ENCODE results near the gene KIAA0753.
"Not testable (repeated sequence)": the region's sequence is repeated elsewhere in the genome, so short reads cannot be mapped to it uniquely, and the experiment has no call there.

KIAA0753 gene

GRCh38 chr17:6574687-6575595 lies 65.6 kb downstream of the KIAA0753 start:
- H3K9me3 ChIP-seq, result no peaks in the 10 kb centered on the region
- peak overlapping the region; percentile 73 for H3K27ac ChIP-seq
- no peak for TF ChIP-seq Cebpa-rat (IDR thresholded peaks at IDR 0.05)
- peak overlapping the region; percentile 81 for H3K4me2 ChIP-seq
- no peaks in the 10 kb centered on the region for H4K20me1 ChIP-seq
- H3K27me3 ChIP-seq, result no peaks in the 10 kb centered on the region
- peak overlapping the region; percentile 39 for H3K9ac ChIP-seq
- H3K4me3 ChIP-seq, result peak overlapping the region; percentile 52
- H3K36me3 ChIP-seq, result peaks cover 38% of the 10 kb centered on the region
- H3K4me1 ChIP-seq, result peaks cover 50% of the 10 kb centered on the region

DNA sequence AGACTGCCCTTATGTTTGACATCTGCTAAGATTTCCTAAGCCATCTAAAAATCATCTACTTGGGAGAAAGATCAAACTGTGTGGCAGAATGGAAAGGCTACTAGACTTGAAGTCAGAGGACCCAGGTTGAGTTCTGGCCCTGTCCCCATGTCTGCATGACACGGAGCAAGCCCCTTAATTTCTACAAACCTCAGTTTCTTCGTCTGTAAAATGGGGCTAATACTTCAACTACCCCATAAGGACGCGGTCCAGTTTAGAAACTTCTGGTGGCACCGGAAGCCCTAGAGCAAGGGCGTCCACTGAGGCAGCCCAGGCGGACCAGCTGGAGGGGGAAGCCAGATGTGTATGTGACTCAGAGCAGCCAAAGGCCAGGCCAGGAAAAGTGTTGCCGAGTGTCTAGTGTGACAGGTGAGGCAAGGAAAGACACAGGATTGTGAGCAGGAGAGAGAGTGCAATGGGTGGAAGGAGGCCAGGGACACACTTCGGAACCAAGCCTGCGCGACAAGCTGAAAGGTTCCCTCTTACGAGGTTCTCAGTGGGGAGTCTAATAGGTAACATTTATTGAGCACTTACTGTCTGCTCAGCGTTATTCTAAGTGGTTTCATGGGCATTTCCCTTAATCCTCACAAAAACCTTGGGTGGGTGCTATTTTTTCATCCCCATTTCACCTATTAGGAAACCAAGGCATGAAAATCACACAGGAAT lies 66.4 kb downstream of the KIAA0753 start:
- no peak overlapping the region for H3K9ac ChIP-seq
- peaks cover 58% of the 10 kb centered on the region for H3K4me1 ChIP-seq
- no peaks in the 10 kb centered on the region for H3K9me3 ChIP-seq
- H3K27me3 ChIP-seq, result no peaks in the 10 kb centered on the region
- H3K36me3 ChIP-seq, result peaks cover 30% of the 10 kb centered on the region
- H3K4me2 ChIP-seq, result peak overlapping the region; percentile 81
- no peak overlapping the region for H3K4me3 ChIP-seq
- TF ChIP-seq Cebpa-rat (IDR thresholded peaks at IDR 0.05), result no peak
- no peak overlapping the region for H3K27ac ChIP-seq
- H4K20me1 ChIP-seq, result no peaks in the 10 kb centered on the region

DNA sequence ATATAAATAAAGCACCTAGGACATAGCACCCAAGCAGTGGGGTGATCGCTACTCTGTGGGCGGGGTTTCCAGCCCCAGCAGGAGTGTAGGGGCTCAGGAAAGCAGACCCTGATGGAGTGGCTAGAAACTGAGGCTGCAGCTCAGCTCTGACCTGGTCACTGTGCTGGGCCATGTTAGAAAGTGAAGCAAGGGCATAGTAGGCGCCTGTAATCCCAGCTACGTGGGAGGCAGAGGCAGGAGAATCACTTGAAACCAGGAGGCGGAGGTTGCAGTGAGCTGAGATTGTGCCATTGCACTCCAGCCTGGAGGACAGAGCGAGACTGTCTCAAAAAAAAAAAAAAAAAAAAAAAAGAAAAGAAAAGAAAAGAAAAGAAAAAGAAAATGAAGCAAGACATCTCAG lies 67.0 kb downstream of the KIAA0753 start:
- H3K4me2 ChIP-seq, H3K27ac ChIP-seq: not testable (repeated sequence)

DNA sequence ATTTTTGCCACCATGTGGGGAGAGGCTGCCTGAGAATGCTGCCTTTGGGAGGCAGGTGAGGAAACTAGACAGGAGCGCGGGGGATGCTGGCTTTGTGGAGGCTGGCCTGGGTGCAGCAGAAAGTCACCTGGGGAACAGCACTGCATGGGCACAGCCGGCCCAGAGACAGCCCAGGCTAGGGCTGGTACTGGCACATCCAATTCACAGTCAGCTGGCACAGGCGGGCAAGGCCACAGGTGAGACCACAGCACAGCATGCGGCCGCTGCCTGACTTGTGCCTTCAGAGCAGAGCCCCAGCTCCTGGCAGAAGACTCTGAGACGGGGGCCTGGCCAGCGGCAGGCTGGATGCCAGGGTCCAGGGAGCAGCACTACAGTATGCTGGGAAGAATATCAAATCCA lies 67.5 kb downstream of the KIAA0753 start:
- no peak overlapping the region for H3K9ac ChIP-seq
- no peaks in the 10 kb centered on the region for H3K27me3 ChIP-seq
- no peak for TF ChIP-seq Cebpa-rat (IDR thresholded peaks at IDR 0.05)
- H3K27ac ChIP-seq, result no peak overlapping the region
- H3K4me2 ChIP-seq, result no peak overlapping the region
- no peaks in the 10 kb centered on the region for H4K20me1 ChIP-seq
- H3K4me3 ChIP-seq, result no peak overlapping the region
- H3K9me3 ChIP-seq, result no peaks in the 10 kb centered on the region
- H3K36me3 ChIP-seq, result peaks cover 20% of the 10 kb centered on the region
- peaks cover 64% of the 10 kb centered on the region for H3K4me1 ChIP-seq

More for the DNA sequence above, 67.0 kb downstream of the KIAA0753 start:
- H3K4me3 ChIP-seq, H3K9ac ChIP-seq, H3K9me3 ChIP-seq, H3K27me3 ChIP-seq, H4K20me1 ChIP-seq: not testable (repeated sequence)
- H3K36me3 ChIP-seq, result peaks cover 23% of the 10 kb centered on the region
- H3K4me1 ChIP-seq, result peaks cover 61% of the 10 kb centered on the region

DNA sequence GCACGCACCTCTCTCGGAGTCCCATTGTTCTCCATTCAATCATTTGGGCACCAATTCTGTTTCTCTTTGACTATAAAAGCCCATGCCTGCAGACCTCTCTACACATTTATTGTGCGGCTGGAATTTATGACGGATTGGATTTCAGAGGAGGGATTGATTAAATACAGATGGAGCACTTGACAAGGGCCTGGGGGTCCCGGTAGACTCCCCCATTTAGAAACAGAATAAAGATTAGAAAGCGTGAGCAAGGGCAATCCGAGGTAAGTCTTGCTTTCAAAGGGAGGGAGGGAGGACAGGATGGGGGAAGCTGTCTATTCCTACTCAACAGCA lies 69.1 kb downstream of the KIAA0753 start:
- Histone ChIP-seq H3K4me3 (no peak overlapping the region), H3K9ac (no peak overlapping the region), H3K9me3 (no peaks in the 10 kb centered on the region), H3K27ac (no peak overlapping the region), H3K4me2 (no peak overlapping the region), H3K4me1 (peaks cover 57% of the 10 kb centered on the region), H3K27me3 (no peaks in the 10 kb centered on the region), H4K20me1 (no peaks in the 10 kb centered on the region), H3K36me3 (0 out of 2 replicates have a peak, but pooled peaks cover 7% of the 10 kb centered on the region)
- TF ChIP-seq Cebpa-rat (IDR thresholded peaks at IDR 0.05), result no peak

DNA sequence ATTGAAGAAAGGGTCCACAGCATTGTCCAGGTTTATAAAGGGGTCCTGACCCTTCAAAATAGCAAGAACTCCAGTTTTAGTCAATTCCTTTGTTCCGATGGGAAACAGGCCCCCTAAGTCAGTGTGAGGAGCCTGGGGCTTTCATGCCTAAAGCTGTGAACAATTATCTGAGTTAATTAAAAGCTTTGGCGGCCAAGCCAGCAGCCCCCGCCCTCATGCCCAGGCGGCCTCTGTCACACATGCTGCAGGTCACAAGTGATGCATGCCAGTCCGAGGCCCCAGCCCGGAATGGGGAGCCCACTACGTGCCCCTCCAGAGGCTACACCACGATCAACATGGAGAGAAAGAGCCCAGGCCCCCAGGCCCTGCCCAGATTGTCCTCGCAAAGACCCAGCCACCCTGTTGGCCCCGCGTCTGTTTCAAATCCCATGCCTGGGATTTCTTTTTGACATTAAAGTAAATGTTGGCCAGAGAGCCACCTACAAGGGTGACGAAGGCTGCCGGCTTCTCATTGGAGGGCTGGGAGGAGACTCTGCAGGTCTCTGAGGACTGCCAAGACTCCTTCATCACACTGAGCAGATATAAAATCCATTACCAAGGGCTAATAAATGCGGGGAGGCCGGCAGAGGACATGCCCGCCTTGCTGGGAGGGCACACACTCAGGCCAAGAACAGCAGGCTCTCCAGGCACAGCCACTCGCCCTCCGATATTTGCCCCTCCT lies 69.6 kb downstream of the KIAA0753 start:
- Histone ChIP-seq H3K27me3 (no peaks in the 10 kb centered on the region), H3K9me3 (no peaks in the 10 kb centered on the region), H3K4me2 (peak overlapping the region; percentile 66), H3K27ac (no peak overlapping the region), H3K9ac (no peak overlapping the region), H3K4me1 (peaks cover 51% of the 10 kb centered on the region), H3K36me3 (0 out of 2 replicates have a peak, but pooled peaks cover 7% of the 10 kb centered on the region), H3K4me3 (no peak overlapping the region), H4K20me1 (no peaks in the 10 kb centered on the region)
- TF ChIP-seq Cebpa-rat (IDR thresholded peaks at IDR 0.05), result no peak

DNA sequence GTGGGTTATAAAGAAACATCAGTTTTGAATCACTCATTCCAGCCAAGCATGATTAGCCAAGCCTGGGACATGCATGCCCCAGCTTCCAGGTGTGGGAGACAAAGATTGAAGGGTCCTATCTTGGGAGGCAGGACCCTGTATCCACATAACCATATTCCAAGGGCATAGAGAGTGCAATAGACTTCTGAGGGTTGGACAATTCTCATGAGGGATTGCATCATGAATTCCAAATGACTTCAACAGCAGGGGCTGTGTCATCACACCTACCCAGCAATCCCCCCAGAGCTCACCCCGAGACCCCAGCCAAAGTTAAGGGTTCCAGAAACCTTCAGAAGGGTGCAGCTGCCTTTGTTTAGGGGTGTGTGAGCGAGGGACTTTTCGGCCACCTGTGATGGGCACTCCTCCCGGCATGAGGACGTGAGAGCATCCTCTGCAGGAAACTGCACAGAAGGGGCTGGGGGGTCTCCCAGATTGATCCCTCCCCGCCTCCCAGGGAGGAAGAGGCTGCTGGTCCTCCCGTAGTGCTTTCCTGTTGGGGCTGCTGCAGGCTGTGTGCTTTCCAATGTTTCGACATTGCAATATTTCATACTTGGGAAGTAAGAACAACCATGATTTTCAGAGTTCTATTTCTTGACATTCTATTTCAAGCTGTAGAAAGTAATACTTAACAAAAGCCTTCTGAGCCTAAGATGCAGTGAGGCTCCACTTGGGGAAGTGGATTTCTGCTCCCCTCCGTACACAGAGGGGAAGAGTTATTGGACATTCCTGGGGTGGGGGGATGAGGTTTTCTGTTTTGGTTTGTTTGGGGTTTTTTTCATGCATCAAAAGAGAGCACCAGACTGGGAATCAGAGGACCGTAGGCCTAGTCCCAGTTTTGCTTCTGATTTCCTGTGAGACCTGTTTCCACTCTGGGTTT lies 70.9 kb downstream of the KIAA0753 start:
- H3K9me3 ChIP-seq, result no peaks in the 10 kb centered on the region
- no peaks in the 10 kb centered on the region for H4K20me1 ChIP-seq
- H3K27ac ChIP-seq, result no peak overlapping the region; the same call in 1 of the 2 replicates
- 0 out of 2 replicates have a peak, but pooled peaks cover 7% of the 10 kb centered on the region for H3K36me3 ChIP-seq
- peaks cover 39% of the 10 kb centered on the region for H3K4me1 ChIP-seq
- H3K4me3 ChIP-seq, result no peak overlapping the region
- 0 out of 2 replicates have a peak, but pooled peaks have one; percentile 36 for TF ChIP-seq Cebpa-rat (IDR thresholded peaks at IDR 0.05)
- H3K27me3 ChIP-seq, result no peaks in the 10 kb centered on the region
- peak overlapping the region; percentile 66 for H3K4me2 ChIP-seq
- no peak overlapping the region for H3K9ac ChIP-seq

DNA sequence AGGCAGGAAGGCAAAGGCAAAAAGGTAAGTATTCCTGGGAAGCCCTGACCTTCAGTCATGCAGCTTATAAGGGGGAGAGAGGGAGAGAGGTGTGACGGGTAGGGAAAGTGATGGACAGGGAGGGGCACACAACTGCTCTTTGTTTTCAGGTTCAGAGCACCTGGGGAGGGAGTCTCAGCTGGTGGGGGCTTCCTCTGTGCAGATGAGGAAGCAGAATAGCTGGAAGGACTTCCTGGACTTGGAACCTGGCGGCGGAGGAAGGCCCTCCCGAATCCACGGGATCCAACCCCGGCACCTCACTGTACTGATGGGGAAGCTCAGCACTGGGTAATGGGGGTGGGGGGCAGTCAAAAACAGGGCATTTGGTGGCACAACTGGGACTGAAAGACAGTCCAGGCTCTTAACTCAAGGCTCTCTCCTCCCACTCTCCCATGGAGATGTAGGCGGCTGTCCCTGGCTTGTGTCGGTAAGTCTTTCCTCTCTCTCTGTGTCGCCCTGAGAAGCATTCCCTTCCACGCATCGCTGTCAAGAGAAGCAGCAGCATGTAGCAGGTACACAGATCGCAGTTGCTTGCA lies 72.2 kb downstream of the KIAA0753 start:
- 0 out of 2 replicates have a peak, but pooled peaks cover 5% of the 10 kb centered on the region for H3K36me3 ChIP-seq
- no peak for TF ChIP-seq Cebpa-rat (IDR thresholded peaks at IDR 0.05)
- no peak overlapping the region for H3K9ac ChIP-seq

More for the DNA sequence above, 72.2 kb downstream of the KIAA0753 start:
- H3K27ac ChIP-seq, result no peak overlapping the region
- H3K4me2 ChIP-seq, result no peak overlapping the region
- no peaks in the 10 kb centered on the region for H4K20me1 ChIP-seq
- no peak overlapping the region for H3K4me3 ChIP-seq
- H3K27me3 ChIP-seq, result no peaks in the 10 kb centered on the region
- H3K9me3 ChIP-seq, result no peaks in the 10 kb centered on the region
- peaks cover 32% of the 10 kb centered on the region for H3K4me1 ChIP-seq
